Right cardiac atrium (tissue), 5 donors: ENCODE data around the gene CAVIN4. TPM values are rescaled to one million over a fixed set of nuclear protein-coding genes. Genes with fewer than 3 reads are reported as not detected.

ENCODE experiments used
- ATAC-seq, 2 donors: fragments of 200-7000 bp; cut with Tn5 transposase; one replicate each; pipeline versions ENCODE4 v1.8.0 to v1.9.1; 2020; ENCODE audit warnings: moderate library complexity in 2 of 2, mild to moderate bottlenecking in 1 of 2
- DNase-seq, 3 donors: peaks; one replicate each; pipeline ENCODE4 v3.0.0-alpha.2; 2020
- H3K27ac ChIP-seq: one replicate; pipeline ENCODE4 v1.5.1; 2013; ENCODE audit warnings: mild to moderate bottlenecking, low read length, control low read depth, moderate library complexity
- H3K27me3 ChIP-seq: one replicate; pipeline ENCODE4 v1.6.1; 2013; ENCODE audit not compliant: control insufficient read depth, insufficient read depth
- H3K4me1 ChIP-seq: one replicate; pipeline ENCODE4 v1.6.1; 2013; ENCODE audit warnings: low read length; ENCODE audit not compliant: control insufficient read depth, insufficient read depth
- H3K4me3 ChIP-seq: one replicate; pipeline ENCODE4 v1.5.1; 2013; ENCODE audit warnings: low read length, control low read depth
- H3K9me3 ChIP-seq: one replicate; pipeline ENCODE4 v1.6.1; 2013; ENCODE audit warnings: low read length; ENCODE audit not compliant: control insufficient read depth
- WGBS: extraction: QIAGEN DNeasy Blood & Tissue Kit; methylation state at CpG from one replicate; pipeline ENCODE4 v1.1.7; 2013; 5-methylcytosine and 5-hydroxymethylcytosine counted together
- intact Hi-C, 4 donors: fragments of 100-400 bp; cut with DNase I; formaldehyde crosslinking; loops; one replicate each; pipeline versions ENCODE4 v1.11.0 to v1.14.0; 2022 to 2023
- long read RNA-seq, 4 donors: library from polyadenylated mRNA; unstranded; transcript quantifications; one replicate each; pipeline ENCODE4 v2.0.0, GENCODE V29; 2020 to 2021
- polyA plus RNA-seq: library from polyadenylated mRNA; stranded (reverse); fragments of 200-250 nt; gene quantifications from one replicate; pipeline ENCODE4 v1.2.3, GENCODE V29; 2013
- total RNA-seq, 4 donors: library from RNA; stranded (reverse); fragmentation: NEBNext Ultra II Directional; extraction: Animal tissue kit (Norgen Biotek cat#: 25700); gene quantifications; one replicate each; pipeline ENCODE4 v1.2.1, GENCODE V29; 2021
- donor health status: healthy with polysubstance abuse.
- donor health status: DM: no; HTN: yes; CAD: no.
- donor health status: DM: no; HTN: no; CAD: no.
- donor health status: DM: no; HTN: yes; CAD: no; lungs with severe emphysema.
- donor health status: DM: yes; HTN: yes; CAD: no.

Gene CAVIN4, protein sequence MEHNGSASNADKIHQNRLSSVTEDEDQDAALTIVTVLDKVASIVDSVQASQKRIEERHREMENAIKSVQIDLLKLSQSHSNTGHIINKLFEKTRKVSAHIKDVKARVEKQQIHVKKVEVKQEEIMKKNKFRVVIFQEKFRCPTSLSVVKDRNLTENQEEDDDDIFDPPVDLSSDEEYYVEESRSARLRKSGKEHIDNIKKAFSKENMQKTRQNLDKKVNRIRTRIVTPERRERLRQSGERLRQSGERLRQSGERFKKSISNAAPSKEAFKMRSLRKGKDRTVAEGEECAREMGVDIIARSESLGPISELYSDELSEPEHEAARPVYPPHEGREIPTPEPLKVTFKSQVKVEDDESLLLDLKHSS
- total RNA-seq = 10 to 100 TPM; 22.7 to 60.2 (median 48.0) TPM
- 14.9 TPM for polyA plus RNA-seq
- long read RNA-seq, donor 1, transcript CAVIN4-201 (2 exons, 2,615 nt) = major isoform, 130 of 137 reads
- long read RNA-seq, donor 1, partial matches to known transcripts = 0 of 137 reads
- long read RNA-seq, donor 1, other reads (novel, unspliced or antisense) = 7 of 137 reads
- long read RNA-seq, donor 2, transcript CAVIN4-201 (2 exons, 2,615 nt) = major isoform, 55 of 55 reads
- long read RNA-seq, donor 2, partial matches to known transcripts = 0 of 55 reads
- long read RNA-seq, donor 2, other reads (novel, unspliced or antisense) = 0 of 55 reads
- long read RNA-seq, donor 3, transcript CAVIN4-201 (2 exons, 2,615 nt) = major isoform, 183 of 190 reads
- long read RNA-seq, donor 3, partial matches to known transcripts = 0 of 190 reads
- long read RNA-seq, donor 3, other reads (novel, unspliced or antisense) = 7 of 190 reads
- long read RNA-seq, donor 4, transcript CAVIN4-201 (2 exons, 2,615 nt) = major isoform, 66 of 77 reads
- long read RNA-seq, donor 4, partial matches to known transcripts = 0 of 77 reads
- long read RNA-seq, donor 4, other reads (novel, unspliced or antisense) = 11 of 77 reads

DNA sequence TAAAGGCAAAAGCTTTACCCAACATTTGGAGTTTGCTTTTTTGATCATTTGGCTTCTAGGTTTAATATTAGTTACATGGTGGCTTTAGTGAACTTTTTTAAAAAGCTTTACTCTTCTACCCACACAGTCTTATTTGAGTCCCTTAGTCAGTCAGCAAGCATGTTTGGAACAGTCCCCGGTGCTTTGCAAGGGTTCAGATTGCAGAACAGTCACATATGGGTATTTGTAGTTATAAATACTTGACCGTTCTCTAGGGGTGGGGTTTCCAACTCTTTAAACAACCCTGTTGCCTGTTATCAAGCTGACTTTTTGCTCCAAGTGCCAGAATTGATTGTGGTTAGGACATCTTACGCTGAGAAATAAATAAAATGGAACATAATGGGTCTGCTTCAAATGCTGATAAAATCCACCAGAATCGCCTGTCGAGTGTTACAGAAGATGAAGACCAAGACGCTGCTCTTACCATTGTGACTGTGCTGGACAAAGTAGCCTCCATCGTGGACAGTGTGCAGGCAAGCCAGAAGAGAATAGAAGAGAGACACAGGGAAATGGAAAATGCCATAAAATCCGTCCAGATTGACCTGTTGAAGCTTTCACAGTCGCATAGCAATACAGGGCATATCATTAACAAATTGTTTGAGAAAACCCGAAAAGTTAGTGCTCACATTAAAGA is at the start of gene CAVIN4:
Gene CAVIN4 (plus strand): TSS at position 304 of the 673 bp plus-strand sequence. CDS start 65 bp downstream, at position 369.
- Histone ChIP-seq H3K9me3 (no peaks in the 10 kb centered on the region), H3K27me3 (no peaks in the 10 kb centered on the region), H3K27ac (peak within 1 kb of the TSS; percentile 40), H3K4me1 (no peaks in the 10 kb centered on the region), H3K4me3 (peak within 1 kb of the TSS; percentile 20)
- DNase-seq = no peak
- ATAC-seq = peak; percentile 70 to 73
- intact Hi-C loops = loop anchor here in 1 of 4 donors (5.0 kb wide), 1 partner anchor 136 kb away; no protein-coding TSS in a partner anchor
- 50% methylated on average over 10 of the region's 10 CpGs for WGBS

DNA sequence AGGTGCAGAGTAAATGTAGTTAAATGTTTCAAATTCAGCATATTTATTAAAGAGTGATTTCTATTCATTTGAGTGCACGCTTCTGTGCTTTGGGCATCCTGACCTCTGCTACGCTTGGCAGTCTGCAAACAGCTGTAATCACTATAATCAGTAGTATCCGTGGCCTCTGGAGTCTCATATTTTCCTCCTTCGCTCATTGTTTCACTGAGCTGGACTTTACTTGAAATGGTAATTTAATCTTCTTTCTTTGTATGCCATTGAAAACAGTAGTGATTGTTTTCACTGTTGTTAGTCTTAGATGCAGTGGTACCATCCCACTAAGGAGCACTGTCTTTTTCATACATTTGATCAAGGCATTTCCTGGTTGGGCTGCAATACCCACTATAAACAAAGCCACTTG is 43.5 kb upstream of the CAVIN4 start:
- Histone ChIP-seq H3K4me1 (no peaks in the 10 kb centered on the region), H3K4me3 (no peak overlapping the region), H3K27ac (no peak overlapping the region), H3K9me3 (no peaks in the 10 kb centered on the region), H3K27me3 (no peaks in the 10 kb centered on the region)
- DNase-seq (no peak), ATAC-seq (no peak)
- 72% methylated on average over 4 of the region's 4 CpGs for WGBS
- intact Hi-C loops = no loop called here

DNA sequence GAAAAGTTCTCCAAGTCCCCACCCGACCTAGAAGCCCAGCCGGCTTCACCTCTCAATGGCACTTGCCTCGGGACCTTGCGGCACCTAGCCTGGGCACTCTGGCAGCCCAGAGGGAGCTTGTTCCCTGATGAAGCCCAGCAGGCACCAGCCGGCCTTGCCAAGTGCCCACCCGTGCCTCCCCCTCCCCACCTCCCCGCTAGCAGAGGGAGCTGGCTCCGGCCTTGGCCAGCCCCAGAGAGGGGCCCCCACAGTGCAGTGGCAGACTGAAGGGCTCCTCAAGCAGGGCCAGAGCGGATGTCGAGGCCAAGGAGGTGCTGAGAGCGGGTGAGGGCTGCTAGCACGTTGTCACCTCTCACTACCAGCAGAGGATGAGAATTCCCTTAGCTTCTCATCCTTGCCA is 37.6 kb upstream of the CAVIN4 start:
- DNase-seq (peak in 1 of 3 donors; percentile 32), ATAC-seq (no peak)
- H3K4me1 ChIP-seq = no peaks in the 10 kb centered on the region
- H3K4me3 ChIP-seq = no peak overlapping the region
- no peak overlapping the region for H3K27ac ChIP-seq
- no peaks in the 10 kb centered on the region for H3K27me3 ChIP-seq
- intact Hi-C loops = no loop called here
- WGBS = 93% methylated on average over 12 of the region's 12 CpGs
- no peaks in the 10 kb centered on the region for H3K9me3 ChIP-seq

DNA sequence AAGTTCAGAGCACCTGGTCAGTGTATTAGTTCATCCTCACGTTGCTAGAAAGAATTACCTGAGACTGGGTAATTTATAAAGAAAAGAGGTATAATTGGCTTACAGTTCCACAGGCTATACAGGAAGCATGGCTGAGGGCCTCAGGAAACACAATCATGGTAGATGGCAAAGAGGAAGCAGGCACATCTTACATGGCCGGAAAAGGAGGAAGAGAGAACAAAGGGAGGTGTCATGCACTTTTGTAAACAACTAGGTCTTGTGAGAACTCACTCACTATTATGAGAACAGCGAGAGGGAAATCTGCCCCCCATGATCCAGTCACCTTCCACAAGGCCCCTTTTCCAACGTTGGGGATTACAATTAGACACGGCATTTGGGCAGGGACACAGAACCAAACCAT is 28.8 kb upstream of the CAVIN4 start:
- whole genome bisulfite sequencing = 71% methylated on average over 5 of the region's 5 CpGs

DNA sequence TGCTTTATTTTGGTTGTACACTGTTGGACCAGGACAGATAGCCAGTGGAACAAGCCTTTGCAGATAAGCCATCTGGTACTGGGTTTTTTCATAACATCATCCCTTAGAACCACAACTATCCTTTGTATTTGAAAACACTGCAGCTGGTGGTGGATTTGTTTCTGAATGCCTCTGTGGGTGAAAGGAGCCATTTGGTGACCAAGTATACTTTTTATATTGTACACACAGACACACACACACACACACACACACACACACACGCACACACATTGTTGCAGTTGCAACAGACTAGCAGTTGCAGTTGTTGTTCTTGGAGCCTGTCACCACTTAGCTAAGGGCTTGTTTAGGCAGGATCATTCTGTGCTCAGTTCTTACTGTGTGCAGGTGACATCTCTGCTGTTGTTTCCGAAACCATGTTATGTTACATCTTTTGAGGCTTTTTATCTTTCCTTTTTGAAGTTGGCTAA is 22.9 kb upstream of the CAVIN4 start:
- Histone ChIP-seq H3K4me3 (no peak overlapping the region), H3K4me1 (no peaks in the 10 kb centered on the region), H3K27ac (no peak overlapping the region), H3K27me3 (no peaks in the 10 kb centered on the region), H3K9me3 (no peaks in the 10 kb centered on the region)
- intact Hi-C loops = no loop called here
- 83% methylated on average over 2 of the region's 2 CpGs for whole genome bisulfite sequencing
- ATAC-seq (no peak), DNase-seq (no peak)

More for the DNA sequence above, 28.8 kb upstream of the CAVIN4 start:
- ATAC-seq = no peak
- H3K4me3 ChIP-seq = no peak overlapping the region
- H3K4me1 ChIP-seq = no peaks in the 10 kb centered on the region
- no peaks in the 10 kb centered on the region for H3K9me3 ChIP-seq
- no peak for DNase-seq
- intact Hi-C loops = no loop called here
- no peak overlapping the region for H3K27ac ChIP-seq
- H3K27me3 ChIP-seq = no peaks in the 10 kb centered on the region

DNA sequence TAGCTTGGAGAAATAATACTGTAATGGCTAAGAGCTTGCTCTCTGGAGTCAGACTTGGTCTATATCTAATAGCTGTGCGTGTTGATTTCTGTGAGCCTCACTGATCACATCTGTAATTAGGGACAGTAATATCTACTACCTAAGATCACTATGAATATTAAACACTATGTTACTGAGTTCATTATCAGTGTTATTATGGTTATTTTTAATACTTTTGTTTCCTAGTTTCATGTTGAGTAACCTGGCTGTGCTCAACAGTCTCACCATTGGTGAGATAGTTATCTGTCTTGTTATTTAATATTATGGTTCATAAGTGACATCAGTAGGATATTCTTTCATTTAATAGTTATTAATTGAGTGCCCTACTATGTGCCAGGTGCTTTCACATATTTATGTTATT is 22.4 kb upstream of the CAVIN4 start:
- no peaks in the 10 kb centered on the region for H3K27me3 ChIP-seq
- intact Hi-C loops = no loop called here
- ATAC-seq (no peak), DNase-seq (no peak)
- no peaks in the 10 kb centered on the region for H3K4me1 ChIP-seq
- H3K4me3 ChIP-seq = no peak overlapping the region
- H3K9me3 ChIP-seq = no peaks in the 10 kb centered on the region
- no peak overlapping the region for H3K27ac ChIP-seq
- 95% methylated on average over 1 of the region's 1 CpG for WGBS

DNA sequence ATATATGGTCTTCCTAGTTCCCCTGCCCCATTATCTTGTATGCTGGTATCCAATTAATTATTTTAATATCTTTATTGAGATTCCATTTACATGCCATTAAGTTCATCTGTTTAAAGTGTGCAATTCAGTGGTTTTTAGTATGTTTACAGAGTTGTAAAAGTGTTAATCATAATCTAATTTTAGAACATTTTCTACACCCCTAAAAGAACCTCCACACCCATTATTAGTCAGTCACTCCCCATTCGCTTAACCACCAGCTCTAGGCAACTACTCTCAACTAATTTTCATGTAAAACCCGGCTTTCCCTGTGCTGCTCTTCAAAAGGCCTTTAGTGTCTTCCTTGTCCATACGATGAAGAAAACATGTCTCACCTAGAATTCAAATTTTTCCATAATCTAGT is 20.8 kb upstream of the CAVIN4 start:
- Histone ChIP-seq H3K27ac (no peak overlapping the region), H3K4me1 (no peaks in the 10 kb centered on the region), H3K9me3 (no peaks in the 10 kb centered on the region), H3K27me3 (no peaks in the 10 kb centered on the region), H3K4me3 (no peak overlapping the region)
- ATAC-seq (no peak), DNase-seq (no peak)
- whole genome bisulfite sequencing = 97% methylated on average over 3 of the region's 3 CpGs
- intact Hi-C loops = no loop called here

DNA sequence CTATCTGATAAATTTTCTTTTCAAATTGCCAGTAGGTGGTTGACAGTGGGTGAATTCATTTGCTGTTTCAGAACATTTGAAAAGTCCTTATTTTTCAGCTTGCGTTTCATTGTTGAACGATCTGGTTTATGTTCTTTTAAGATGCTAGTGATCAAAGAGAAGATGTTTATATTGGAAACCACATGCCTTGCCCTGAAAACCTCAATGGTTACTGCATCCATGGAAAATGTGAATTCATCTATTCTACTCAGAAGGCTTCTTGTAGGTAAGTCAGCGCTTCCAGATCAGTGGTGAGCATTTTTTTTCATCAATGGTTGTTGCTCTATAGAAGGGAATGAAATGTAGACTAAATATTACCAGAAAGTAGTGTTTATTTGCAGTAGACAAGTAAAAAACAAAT is 16.6 kb upstream of the CAVIN4 start:
- no peaks in the 10 kb centered on the region for H3K9me3 ChIP-seq
- no peaks in the 10 kb centered on the region for H3K27me3 ChIP-seq
- no peak overlapping the region for H3K4me3 ChIP-seq
- intact Hi-C loops = no loop called here
- DNase-seq (no peak), ATAC-seq (no peak)
- no peaks in the 10 kb centered on the region for H3K4me1 ChIP-seq
- no peak overlapping the region for H3K27ac ChIP-seq
- WGBS = 91% methylated on average over 3 of the region's 3 CpGs

DNA sequence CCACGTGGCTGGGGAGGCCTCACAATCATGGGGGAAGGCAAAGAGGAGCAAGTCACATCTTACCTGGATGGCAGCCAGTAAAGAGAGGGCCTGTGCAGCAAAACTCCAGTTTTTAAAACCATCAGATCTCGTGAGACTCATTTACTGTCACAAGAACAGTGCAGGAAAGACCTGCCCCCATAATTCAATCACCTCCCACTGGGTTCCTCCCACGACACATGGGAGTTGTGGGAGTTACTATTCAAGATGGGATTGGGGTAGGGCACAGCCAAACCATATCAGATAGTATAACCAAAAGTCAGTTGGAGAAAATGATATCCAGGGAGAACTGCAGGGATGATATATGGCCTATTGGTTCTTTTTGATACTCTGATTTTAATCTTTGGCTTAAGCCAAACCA is 10.0 kb upstream of the CAVIN4 start:
- WGBS = 71% methylated on average over 3 of the region's 3 CpGs
- ATAC-seq (no peak), DNase-seq (no peak)
- Histone ChIP-seq H3K4me1 (no peaks in the 10 kb centered on the region), H3K4me3 (no peak overlapping the region), H3K9me3 (no peaks in the 10 kb centered on the region), H3K27ac (no peak overlapping the region), H3K27me3 (no peaks in the 10 kb centered on the region)
- intact Hi-C loops = no loop called here

DNA sequence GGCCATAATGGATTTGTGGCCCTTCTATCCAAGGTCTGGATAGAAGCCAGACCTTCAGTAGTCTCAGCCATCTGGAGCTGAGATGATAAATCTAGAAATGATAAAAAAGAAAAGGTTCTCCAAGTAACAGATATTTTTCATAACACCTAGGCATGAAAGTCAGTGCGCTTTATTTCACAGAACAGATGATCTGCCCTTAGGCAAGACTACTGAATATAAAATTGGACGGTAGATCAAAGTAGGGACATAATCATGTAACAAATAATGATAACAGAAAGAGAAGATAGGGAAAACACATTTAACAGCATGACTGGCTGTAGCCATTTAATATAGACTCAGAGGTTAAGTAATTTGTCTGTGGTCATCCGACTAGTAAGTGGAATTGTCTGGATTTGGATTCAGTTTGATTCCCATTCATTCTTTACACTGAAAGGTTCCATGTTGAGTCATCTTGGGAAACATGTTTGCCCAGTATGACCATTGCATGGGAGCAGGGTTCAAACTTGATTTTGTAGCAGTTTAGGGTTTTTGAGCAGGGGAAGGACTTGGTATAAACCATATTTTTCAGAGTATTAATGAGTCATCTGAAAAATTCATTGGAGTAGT is 4.1 kb upstream of the CAVIN4 start:
- H3K9me3 ChIP-seq = no peaks in the 10 kb centered on the region
- ATAC-seq (no peak), DNase-seq (no peak)
- no peaks in the 10 kb centered on the region for H3K4me1 ChIP-seq
- no peak overlapping the region for H3K4me3 ChIP-seq
- H3K27ac ChIP-seq = no peak overlapping the region
- intact Hi-C loops = no loop called here
- no peaks in the 10 kb centered on the region for H3K27me3 ChIP-seq
- WGBS = 91% methylated on average over 3 of the region's 3 CpGs
